Activated CD8-positive, alpha-beta memory T cell treated with anti-CD3 and anti-CD28 coated beads for 4 hours (primary cell): ENCODE results near the gene AKAP1.
"Not testable (repeated sequence)": the region's sequence is repeated elsewhere in the genome, so short reads cannot be mapped to it uniquely, and the experiment has no call there.

Experiments
- DNase-seq, 2 donors: peaks; one replicate each; pipeline ENCODE4 v3.0.0-alpha.2; 2020; ENCODE audit warnings: low read depth in 2 of 2

Gene AKAP1

DNA sequence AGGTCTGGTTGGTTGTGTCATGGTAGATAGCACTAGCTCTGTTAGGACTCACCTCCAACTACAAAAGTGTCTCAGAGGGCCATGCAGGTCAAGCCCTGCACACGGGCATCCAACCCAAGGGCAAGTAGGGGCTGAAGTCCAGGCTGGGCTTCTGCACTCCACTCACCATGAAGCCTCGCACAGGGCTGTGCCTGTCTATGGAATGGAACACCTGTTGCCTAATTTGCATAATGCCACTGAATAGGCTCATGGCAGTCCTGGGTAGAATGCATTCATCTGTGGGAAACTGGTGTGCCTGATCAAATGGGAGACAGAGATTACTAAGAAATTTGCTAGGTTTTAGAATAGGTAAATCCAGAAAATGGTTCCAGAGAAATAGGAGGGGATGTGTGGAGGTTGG, 8.0 kb upstream of the AKAP1 start:
- no peak for DNase-seq

DNA sequence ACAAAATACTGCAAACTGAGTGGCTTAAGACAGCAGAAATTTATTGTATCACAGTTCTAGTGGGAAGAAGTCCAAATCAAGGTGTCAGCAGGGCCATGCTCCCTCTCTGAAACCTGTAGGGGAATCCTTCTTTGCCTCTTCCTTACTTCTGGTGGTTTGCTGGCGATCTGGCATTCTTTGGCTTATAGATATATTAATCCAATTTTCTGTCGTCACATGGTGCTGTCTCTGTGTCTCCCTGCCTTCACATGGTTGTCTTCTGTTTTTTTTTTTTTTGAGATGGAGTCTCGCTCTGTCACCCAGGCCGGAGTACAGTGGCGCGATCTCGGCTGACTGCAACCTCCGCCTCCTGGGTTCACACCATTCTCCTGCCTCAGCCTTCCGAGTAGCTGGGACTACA, 6.8 kb upstream of the AKAP1 start:
- DNase-seq: no peak

DNA sequence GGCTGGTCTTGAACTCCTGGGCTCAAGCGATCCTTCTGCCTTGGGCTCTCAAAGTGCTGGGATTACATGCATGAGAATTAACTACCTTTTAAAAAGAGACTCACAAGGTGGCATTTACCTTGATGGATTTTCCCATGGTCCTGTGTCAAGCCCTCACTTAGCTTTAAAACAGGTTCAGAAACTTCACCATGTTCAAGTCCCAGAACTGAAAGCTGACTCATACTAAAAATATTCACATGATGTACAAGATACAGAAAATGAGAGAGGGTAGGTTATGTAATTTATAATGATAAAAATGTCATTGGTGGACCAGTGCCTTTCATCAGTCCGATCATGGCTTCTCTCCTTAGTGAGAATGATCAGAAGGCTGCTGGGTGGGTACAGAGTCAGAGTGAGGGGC, 4.3 kb upstream of the AKAP1 start:
- no peak for DNase-seq

DNA sequence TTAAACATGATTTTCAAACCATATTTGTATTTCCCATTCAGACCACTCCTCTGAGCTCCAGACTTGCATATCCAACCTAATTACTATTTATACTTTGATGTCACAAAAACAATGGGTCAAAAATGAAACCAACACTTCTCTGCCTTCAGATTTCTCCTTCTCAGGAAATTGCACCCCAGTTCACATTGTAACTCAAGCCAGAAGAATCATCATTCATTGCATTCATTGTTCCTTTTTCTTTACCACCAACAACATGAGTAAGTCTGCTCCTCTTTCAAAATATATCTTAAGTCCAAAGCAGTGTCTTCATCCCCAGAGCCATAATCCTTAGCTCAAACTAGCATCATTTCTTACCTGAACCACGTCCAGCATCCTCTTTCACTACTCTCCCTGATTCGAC, 2.6 kb upstream of the AKAP1 start:
- DNase-seq: no peak

DNA sequence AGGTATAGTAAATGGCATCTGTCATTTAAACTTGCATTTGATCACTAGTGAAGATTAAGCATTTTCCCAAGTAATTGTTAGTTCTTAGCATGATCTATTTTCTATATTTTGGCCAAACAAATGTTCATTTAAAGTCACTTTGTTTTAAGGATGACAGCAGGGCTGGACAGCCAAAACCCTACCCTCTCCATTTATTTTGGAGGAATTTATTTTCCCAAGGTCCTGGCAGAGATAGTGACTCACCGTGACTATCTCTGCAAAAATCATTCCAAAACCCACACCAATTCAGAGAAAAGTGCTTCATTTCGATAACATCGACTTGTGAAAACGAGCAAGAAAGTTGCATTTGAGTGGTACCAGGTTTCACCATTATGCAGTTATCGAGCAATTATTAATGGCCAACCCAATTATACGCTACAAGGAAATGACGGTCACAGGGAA, 665 bp upstream of the AKAP1 start:
- DNase-seq: no peak

DNA sequence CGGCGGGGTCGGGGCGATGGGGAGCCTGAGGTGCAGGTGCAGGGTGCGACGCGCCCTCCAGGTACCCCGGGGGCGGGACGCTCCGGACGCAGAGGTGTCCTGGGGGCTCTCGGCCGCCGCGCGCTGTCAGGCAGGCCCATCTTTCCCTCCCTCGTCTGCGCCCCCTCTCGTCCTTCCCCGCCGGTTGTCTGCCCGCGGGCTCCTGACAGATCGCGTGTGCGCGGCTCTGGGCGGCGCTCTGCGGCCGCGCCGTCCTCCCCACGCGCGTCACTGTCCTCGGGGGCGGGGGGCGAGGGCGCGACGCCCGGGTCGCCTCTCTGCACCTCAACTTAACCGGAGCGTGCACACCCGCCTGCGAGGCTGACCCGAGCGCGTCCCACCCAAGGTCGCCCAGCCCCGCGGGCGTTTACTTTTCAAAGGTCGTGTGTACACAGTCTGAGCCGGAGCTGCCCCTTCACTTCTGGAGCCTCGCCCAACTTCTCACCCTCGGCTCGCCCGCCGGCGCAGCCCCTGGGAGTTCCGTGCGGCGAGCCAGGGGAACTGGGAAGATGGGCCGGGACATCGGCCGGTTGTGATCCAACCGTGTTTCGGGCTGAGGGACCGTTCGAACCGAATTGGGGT, 512 bp downstream of the AKAP1 start:
- peak; percentile 32 to 39 for DNase-seq

DNA sequence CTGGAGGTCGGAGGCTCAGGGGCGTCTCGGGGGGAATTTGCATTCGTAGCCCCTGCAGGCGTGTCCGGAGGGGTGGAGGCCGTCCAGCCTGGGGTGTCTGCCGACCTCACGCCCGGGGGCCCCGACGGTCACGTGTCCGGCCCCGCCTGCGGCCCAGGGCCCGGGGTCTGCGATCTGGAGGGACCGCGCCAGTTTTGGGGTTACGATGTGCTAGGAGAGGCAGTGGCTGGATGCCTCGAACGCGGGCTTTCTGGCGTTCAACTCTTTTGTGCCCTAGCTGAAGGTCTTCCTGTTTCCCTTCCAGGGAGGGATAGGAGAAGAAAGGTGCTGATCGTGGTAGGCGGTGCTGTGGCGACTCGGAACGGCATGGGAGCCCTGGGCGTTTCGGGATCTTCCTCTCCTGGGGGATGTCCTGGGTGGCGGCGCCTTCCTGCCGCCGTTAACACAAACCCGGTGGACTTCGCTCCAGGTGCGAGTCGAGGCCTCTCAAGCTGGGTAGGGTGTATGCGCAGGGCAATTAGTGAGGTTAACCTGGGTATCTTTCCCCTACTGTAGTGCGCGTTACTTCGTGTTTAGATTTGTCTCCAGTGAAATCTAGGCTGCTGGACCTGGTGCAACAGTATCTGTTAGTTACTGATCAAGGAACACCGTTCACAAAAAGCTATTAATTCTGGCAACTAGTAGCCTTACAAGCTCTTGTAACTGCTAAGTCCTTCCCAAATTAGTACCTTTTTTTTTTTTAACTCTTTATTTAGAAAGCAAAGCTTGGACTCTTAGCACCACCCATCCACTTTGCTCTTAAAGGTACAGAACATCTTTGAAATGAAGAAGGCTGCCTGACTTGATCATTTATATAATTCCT, 1.3 kb downstream of the AKAP1 start:
- DNase-seq: no peak

DNA sequence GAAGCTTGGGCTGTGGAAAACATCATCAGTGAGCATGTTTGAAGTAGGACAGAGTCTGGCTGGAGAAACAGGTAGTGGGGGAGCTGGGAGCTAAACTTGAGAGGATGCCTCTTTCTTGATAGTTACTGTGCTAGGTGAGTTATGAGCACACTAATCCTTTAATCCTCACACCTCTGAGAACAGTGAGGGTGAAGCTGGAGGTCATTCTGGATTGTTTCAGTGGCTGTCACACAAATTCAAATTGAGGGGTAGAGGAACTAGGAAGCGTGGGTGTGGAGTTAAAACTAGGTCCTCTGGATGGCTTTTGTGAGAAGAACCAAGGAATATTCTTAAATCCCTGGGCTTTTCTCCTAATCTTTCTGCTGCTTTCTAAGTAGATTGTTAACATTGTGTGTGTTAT, 3.3 kb downstream of the AKAP1 start:
- DNase-seq: no peak

DNA sequence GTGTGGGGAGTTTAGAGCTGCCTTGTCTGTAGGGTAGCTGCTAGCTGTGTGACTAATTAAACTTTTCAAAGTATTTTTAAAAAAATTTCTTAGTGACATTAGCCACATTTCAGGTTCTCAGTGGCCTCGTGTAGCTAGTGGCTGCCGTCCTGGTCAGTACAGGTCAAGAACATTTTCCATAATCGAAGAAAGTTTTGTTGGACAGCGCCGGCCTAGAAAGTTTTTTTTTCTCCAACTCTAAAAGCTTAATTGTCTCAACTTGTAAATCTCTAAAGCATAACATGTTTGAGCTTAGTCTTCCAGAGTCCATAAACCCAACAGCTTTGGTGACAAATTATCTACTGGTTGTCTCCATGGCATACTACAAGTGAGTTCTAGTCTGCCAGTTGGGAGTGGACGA, 4.3 kb downstream of the AKAP1 start:
- no peak for DNase-seq

DNA sequence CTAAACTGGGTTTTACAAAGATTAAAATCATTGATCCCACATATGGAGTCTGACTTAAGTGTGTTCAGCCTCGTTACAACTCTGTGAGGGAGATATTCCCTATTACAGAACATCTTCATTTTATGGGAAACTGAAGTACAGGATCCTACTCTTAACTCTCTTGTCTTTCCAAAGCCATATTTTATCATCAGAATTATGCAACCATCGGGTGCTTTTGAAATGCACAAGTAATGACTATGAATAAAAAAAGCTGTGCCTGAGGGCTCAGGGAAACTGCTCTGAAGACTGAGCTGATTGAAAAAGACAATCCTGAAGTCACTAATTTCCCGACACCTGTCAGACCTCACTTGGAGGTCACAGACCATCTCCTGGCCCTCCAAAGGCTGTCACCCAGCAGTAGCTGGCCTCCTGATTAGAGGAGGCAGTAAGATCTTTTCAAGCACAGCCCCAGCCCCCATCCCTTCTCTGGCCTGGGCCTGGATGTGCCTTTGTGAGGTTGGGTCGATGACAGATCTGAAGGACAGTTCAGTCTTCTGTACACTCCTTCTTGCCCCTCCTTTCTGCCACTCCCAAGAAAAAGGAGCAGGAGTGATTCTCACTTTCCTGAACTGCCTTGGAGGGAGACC, 5.6 kb downstream of the AKAP1 start:
- DNase-seq: no peak

DNA sequence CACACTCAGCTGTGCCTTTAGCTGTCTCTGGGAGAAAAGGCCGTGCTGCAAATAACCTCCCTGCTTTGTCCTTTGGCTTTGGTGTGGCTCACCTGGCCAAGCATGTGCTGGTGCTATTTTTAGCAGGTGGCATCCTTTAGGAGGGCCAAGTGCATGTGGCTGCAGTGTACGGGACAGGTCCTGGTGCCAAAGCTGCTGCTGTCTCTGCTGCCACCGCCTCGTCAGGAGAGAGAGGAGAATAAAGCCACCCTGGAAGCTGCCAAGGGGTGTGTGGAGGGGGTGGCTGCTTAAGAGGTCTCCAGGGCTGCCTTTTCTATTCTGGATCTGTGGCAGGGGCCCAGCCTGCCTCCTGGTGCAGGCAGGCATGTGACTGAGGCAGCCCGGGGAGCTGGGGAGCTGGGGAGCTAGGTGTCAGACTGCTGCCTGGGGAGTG, 6.2 kb downstream of the AKAP1 start:
- no peak for DNase-seq

DNA sequence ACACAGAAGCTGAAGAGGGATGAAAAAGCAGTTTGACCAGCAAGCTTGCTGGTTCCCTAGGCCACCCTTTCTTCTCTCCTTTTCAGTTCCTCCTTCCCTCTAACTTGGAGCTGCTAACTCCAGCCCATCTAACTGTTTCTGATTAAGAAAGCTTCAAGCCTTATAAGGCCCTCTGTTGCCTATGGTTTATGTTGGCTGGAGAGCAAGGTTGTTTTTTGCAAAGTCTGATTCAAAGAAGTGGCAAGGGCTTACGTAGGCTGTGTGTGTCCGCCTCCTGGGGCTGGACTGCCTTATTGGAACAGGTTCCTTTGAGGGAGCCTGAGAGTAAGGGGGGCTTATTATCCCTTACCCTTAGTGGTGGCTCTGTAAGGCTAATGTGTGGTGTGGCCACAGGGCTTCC, 7.1 kb downstream of the AKAP1 start:
- DNase-seq: no peak

DNA sequence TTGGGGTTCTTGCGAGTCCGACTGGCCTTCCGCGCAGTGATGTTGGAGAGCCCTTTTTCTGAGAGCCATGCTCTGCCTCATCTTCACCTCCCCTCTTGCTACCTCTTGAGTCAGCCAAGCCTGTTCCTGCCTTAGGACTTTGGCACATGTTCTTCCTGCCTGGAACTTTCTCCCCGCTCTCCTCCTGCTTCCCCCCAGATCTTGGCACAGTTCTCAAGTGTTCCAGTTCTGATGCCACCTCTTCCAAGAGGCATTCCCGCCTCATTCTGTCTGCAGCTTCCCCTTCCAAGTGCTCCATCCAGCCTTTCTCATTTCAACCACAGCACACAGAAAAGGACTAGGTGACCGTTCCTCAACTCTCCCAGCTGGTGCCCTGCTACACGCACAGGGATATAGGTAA, 7.7 kb downstream of the AKAP1 start:
- DNase-seq: no peak

DNA sequence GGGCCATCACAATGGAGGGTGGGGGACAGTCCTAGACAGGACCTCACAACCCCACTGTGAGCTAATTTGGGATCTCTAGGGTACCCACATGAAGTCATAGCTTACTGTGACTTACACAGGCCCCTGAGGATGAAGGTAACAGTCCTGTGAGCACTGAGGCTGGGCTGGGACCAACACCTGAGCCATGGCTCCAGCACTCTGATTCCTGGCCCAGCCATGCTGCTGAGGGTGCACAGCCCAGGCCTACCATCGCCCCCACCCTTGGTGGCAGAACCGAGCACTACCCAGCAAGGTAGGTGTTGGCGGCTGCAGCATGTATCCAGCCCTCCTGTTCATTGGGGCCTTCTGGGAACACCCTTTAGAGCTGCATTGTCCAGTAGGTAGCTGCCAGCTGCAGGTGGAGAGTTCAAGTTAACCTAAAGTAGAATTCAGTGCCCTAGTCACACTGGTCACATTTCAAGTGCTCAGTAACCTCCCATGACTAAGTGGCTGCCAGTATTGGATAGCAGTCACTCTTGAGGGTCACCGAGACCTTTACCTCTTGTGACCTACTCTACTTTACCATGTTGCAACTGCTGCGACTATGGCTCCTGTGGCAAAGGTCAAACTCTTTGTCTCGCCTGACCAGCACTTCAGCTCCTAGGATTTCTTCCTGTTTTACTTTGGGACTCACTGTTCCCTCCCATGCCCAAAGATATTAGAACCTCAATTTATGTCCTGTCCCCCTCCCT, 11.6 kb downstream of the AKAP1 start:
- DNase-seq: no peak

DNA sequence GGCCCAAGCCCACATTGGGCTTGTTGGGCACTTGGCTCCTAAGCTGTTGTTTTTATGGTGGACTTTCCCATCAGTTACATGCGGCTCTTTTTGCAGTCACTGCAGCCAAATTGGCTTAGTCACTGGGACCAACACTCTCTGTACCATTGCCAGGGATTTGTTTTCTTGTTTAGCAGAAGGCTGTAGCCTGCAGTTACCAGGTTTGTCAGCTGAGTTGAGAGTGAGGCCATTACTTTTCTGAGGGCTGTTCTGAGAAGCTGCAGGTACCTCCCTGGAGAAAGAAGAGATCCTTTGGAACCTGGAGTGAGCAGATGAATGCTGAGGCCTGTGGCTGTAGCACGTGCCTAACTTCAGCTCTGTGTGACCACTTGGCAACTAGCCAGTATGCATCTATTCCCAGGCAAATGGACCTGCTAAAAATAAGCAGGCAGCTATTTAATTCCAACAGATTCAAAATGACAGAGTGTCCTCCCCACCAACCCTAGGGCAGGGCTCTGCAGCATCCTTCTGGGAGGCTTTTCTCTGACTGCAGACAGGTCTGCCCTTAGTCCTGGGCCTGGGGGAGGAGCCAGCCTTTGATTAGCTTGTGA, 12.9 kb downstream of the AKAP1 start:
- DNase-seq: no peak

DNA sequence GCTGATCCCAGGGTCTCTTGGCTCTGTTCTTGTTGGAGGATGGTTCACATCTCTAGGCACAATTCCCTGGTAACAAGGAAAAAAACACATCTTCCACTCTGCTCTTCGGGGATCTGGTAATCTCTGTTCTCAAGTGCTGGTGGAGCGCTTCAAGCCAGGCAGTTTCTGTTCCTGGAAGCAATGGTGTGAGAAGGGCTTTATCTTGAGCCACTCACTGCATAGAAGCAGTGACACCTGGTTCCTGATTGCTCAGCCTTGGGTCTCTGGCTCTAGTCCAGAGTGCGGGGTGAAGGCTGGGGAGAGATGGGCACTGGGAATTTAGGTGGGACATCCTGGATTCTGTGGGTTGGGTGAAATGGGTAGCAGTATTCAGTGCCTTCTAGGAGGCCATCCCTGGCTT, 14.1 kb downstream of the AKAP1 start:
- no peak for DNase-seq

DNA sequence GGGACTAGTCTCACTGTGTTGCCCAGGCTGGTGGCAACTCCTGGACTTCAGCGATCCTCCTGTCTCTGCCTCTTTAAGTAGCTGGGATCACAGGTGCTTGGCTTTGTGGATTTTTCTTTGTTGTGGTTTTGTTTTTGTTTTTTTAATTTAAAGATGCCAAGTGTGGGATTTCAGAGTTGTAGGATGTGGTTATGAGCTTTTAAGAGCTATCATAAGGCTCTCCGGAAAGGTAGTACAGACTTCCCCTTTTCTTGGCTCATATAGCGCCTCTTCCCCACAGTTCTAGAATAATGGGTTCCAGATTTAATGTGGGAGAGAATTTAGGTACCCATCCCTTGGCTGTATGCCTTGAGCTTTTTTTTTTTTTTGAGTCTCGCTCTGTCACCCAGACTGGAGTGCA, 17.1 kb downstream of the AKAP1 start:
- DNase-seq: no peak

DNA sequence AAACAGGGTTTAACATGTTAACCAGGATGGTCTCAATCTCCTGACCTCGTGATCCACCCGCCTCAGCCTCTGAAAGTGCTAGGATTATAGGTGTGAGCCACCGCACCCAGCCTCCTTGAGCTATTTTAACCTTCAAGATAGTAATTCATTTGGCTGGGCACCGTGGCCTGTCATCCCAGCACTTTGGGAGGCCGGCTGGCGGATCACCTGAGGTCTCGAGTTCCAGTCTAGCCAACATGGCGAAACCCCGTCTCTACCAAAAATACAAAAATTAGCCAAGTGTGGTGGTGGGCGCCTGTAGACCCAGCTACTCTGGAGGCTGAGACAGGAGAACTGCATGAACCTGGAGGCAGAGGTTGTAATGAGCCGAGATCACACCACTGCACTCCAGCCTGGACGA, 17.6 kb downstream of the AKAP1 start:
- not testable (repeated sequence) for DNase-seq

DNA sequence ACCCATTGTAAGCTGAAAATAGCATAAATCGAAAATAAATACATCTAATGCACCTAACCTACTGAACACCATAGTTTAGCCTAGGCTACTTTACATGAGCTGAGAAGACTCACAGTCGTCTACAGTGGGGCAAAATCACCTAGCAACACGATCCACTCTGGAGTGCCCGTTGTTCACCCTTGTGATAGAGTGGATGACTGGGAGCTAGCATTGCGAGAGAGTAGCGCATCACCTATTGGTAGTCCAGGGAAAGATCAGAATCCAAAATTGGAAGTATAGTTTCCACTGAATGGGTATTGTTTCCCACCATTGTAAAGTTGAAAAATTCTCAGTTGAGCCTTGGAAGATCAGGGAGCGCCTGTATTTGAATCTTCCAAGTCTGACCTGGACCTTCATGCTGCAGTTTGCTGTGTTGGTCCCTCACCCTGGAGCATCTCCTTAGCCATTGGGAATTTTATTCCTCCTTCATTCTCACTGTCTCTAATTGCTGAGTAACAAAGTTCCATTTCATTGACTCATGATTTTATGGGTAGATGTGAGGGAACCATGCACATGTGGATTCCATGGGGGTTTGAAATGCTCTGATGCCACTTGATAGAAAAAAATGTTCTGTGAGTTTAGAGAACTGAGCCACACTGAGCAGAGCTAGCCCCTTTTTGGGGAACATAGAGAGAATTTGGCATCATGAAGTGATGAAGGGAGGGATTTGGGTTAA, 19.6 kb downstream of the AKAP1 start:
- no peak for DNase-seq

DNA sequence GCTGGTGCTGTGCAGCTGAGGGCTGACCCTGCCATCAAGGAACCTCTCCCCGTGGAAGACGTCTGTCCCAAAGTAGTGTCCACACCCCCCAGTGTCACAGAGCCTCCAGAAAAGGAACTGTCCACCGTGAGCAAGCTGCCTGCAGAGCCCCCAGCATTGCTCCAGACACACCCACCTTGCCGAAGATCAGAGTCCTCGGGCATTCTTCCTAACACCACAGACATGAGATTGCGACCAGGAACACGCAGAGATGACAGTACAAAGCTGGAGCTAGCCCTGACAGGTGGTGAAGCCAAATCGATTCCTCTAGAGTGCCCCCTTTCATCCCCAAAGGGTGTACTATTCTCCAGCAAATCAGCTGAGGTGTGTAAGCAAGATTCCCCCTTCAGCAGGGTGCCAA, 20.5 kb downstream of the AKAP1 start:
- DNase-seq: no peak

DNA sequence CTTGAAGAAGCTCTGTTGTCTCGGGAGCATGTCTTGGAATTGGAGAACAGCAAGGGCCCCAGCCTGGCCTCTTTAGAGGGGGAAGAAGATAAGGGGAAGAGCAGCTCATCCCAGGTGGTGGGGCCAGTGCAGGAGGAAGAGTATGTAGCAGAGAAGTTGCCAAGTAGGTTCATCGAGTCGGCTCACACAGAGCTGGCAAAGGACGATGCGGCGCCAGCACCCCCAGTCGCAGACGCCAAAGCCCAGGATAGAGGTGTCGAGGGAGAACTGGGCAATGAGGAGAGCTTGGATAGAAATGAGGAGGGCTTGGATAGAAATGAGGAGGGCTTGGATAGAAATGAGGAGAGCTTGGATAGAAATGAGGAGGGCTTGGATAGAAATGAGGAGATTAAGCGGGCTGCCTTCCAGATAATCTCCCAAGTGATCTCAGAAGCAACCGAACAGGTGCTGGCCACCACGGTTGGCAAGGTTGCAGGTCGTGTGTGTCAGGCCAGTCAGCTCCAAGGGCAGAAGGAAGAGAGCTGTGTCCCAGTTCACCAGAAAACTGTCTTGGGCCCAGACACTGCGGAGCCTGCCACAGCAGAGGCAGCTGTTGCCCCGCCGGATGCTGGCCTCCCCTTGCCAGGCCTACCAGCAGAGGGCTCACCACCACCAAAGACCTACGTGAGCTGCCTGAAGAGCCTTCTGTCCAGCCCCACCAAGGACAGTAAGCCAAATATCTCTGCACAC, 21.2 kb downstream of the AKAP1 start:
- no peak for DNase-seq
